GM13977 (cell line): ENCODE measurements around the gene PDE1A.
A peak's percentile ranks its signal among the peaks of the same experiment; 100 is the strongest.

ENCODE experiments used
- DNase-seq: peaks from one replicate; pipeline ENCODE4 v3.0.0; 2012; ENCODE audit warnings: low spot score
- in situ Hi-C: fragments of 300-500 bp; cut with MboI; formaldehyde crosslinking; loops from one replicate; pipeline ENCODE4 v1.12.0; 2022; ENCODE audit warnings: low sequenced_read_pairs, low pct_unique_long_range_greater_than_20kb, mixed read lengths, inconsistent platforms; ENCODE audit not compliant: unreplicated experiment
- TF ChIP-seq, protein P1 (sequence below): IDR thresholded peaks from 2 replicates; pipeline ENCODE4 v1.5.1; 2012; ENCODE audit warnings: mild to moderate bottlenecking, control low read depth; ENCODE audit not compliant: insufficient read depth; ENCODE audit errors: extremely low read depth, missing control alignments

Gene PDE1A

DNA sequence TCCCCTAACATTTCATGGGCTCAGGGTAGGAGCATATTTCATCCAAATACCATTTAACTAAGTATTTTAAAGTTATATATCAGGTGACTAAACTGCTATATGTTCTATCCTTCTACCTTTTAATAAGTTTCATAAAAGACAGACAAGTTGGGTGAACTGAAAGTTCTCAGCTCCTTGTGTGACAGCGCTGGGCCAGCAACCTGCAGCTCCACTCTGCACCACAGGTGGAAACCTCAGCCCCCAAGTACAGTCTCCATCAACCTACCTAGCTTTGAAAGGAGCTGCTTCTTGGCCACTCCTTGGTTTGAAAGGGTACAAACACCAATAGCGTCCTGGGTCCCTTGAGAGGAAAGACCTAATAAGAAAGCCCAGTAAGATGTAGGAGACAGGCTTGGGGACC lies 177.9 kb downstream of the PDE1A start:
- TF ChIP-seq, protein P1, sequence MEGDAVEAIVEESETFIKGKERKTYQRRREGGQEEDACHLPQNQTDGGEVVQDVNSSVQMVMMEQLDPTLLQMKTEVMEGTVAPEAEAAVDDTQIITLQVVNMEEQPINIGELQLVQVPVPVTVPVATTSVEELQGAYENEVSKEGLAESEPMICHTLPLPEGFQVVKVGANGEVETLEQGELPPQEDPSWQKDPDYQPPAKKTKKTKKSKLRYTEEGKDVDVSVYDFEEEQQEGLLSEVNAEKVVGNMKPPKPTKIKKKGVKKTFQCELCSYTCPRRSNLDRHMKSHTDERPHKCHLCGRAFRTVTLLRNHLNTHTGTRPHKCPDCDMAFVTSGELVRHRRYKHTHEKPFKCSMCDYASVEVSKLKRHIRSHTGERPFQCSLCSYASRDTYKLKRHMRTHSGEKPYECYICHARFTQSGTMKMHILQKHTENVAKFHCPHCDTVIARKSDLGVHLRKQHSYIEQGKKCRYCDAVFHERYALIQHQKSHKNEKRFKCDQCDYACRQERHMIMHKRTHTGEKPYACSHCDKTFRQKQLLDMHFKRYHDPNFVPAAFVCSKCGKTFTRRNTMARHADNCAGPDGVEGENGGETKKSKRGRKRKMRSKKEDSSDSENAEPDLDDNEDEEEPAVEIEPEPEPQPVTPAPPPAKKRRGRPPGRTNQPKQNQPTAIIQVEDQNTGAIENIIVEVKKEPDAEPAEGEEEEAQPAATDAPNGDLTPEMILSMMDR = no peak
- DNase-seq = no peak
- in situ Hi-C loops = no loop called here

DNA sequence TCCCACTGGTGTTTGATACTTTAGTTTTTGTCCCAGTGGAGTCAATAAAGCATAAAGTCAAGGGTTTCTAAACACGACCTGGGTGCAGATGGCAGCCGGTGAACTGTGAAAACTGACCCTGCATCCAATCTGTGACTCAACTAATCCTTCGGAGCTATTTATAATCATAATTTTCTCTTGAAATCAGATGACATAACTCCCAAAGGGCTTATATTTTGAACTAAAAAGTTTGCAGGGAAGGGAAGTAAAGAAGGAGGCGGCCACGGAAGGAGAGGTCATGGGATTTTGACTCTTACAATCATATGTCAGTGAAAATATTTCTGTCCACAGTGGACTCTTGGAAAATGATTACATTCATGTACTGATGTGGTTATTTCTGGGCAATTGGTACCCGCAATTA lies 178.5 kb downstream of the PDE1A start:
- DNase-seq = no peak
- in situ Hi-C loops = no loop called here
- TF ChIP-seq, protein P1 = no peak

DNA sequence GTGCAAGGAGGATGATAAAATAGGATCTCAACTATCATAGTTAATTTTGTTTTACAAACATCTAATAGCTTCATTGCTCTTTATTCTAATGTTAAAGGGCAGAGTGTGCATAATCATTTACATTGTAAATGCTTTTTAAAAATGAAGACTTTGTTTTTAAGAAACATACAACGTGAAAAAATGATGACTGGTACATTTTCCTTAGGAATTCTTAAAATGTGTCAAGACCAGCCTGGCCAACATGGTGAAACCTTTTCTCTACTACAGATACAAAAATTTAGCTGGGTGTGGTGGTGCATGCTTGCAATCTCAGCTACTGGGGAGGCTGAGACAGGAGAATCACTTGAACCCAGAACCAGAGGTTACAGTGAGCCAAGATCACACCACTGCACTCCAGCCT lies 179.0 kb downstream of the PDE1A start:
- DNase-seq = no peak
- in situ Hi-C loops = no loop called here
- TF ChIP-seq, protein P1 = no peak

- TF ChIP-seq, protein P1 = no peak
- in situ Hi-C loops = no loop called here
- no peak for DNase-seq
Observed at GRCh38 chr2:182245963-182246362, 180.9 kb downstream of the PDE1A start.

GRCh38 chr2:182242609-182243008 lies 184.2 kb downstream of the PDE1A start:
- in situ Hi-C loops = no loop called here
- no peak for DNase-seq
- TF ChIP-seq, protein P1 = no peak

DNA sequence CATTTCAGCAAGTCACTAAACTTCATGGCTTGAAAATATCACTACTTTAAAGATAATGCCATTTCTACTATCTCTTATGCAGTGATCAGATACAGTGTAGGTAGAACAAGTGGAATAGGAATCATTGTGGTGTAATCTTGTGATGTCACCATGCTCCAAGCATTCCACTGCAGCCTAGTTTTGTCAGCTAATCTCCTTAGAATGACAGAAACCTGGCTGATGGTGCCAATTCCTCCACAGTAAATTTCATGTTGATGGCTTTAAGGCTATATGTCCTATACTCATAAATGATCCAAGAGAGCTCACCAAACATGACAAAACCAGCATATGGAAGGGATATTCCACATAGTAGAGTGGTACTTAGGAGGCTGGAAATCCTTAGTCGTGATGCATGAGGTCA lies 184.9 kb downstream of the PDE1A start:
- DNase-seq = no peak
- in situ Hi-C loops = no loop called here
- TF ChIP-seq, protein P1 = no peak

DNA sequence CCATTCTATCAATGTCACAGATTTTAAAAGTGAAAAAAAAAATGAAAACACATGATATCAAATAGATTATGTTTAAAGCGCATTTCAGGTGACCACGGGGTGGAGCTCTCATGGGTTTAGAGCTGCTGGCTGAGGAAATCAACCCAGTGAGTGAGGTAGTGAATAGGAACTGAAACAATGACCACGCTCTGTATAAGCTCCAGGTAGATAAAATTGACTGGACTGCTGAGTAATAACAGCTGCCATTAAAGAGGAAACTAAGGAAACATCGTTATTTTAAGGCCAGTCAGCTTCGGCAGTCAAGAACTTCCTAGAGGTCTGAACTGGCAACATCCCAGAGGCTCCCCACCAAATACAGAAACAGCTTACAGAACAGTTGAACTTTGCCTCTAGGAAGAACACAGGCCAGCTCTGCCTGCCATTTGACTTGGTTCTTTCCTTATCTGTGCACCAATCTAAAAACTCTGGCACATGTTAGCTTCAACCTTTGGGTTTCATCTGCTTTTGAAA lies 185.9 kb downstream of the PDE1A start:
- DNase-seq = peak; percentile 69
- in situ Hi-C loops = no loop called here

More for the DNA sequence above, 185.9 kb downstream of the PDE1A start:
- TF ChIP-seq, protein P1 = peak; percentile 66
